ENCODE results near the gene RCN1. TPM values are rescaled to one million over a fixed set of nuclear protein-coding genes. Genes with fewer than 3 reads are reported as not detected.

The RCN1 gene
- total and polyA plus RNA-seq, 8 donors: 99.7 to 229 (median 192) TPM

GRCh38 chr11:32149748-32150147, 58.9 kb downstream of the RCN1 start:
- no peaks in the 10 kb centered on the region for H3K9me3 ChIP-seq
- no peak for DNase-seq
- H3K27ac ChIP-seq: no peak overlapping the region
- intact Hi-C loops (cut with DNase I): no loop called here
- no peaks in the 10 kb centered on the region for H3K27me3 ChIP-seq
- no peak overlapping the region for H3K4me3 ChIP-seq
- ATAC-seq: no peak
- H3K4me1 ChIP-seq: no peaks in the 10 kb centered on the region
- no peak for TF ChIP-seq CTCF (IDR thresholded peaks at IDR 0.05)
- H3K36me3 ChIP-seq: no peaks in the 10 kb centered on the region

- TF ChIP-seq CTCF (IDR thresholded peaks at IDR 0.05): no peak
- Histone ChIP-seq H3K27ac (no peak overlapping the region), H3K4me1 (no peaks in the 10 kb centered on the region), H3K9me3 (no peaks in the 10 kb centered on the region), H3K27me3 (no peaks in the 10 kb centered on the region), H3K36me3 (no peaks in the 10 kb centered on the region), H3K4me3 (no peak overlapping the region)
- DNase-seq (no peak), ATAC-seq (no peak)
- intact Hi-C loops (cut with DNase I): no loop called here
These were observed 60.2 kb downstream of the RCN1 start for GRCh38 chr11:32151027-32151426.

- no peak for ATAC-seq
These were observed 61.3 kb downstream of the RCN1 start for GRCh38 chr11:32152216-32152615.

GRCh38 chr11:32152821-32153220, 61.9 kb downstream of the RCN1 start:
- DNase-seq (no peak), ATAC-seq (no peak)
- H3K27me3 ChIP-seq: no peaks in the 10 kb centered on the region
- no peaks in the 10 kb centered on the region for H3K36me3 ChIP-seq
- intact Hi-C loops (cut with DNase I): no loop called here
- H3K27ac ChIP-seq: no peak overlapping the region
- no peak overlapping the region for H3K4me3 ChIP-seq
- no peaks in the 10 kb centered on the region for H3K4me1 ChIP-seq
- H3K9me3 ChIP-seq: no peaks in the 10 kb centered on the region
- TF ChIP-seq CTCF (IDR thresholded peaks at IDR 0.05): no peak

More at GRCh38 chr11:32152216-32152615, 61.3 kb downstream of the RCN1 start:
- intact Hi-C loops (cut with DNase I): no loop called here
- no peak overlapping the region for H3K4me3 ChIP-seq
- H3K4me1 ChIP-seq: no peaks in the 10 kb centered on the region
- TF ChIP-seq CTCF (IDR thresholded peaks at IDR 0.05): no peak
- no peaks in the 10 kb centered on the region for H3K27me3 ChIP-seq
- H3K27ac ChIP-seq: no peak overlapping the region
- no peaks in the 10 kb centered on the region for H3K9me3 ChIP-seq
- DNase-seq: no peak
- H3K36me3 ChIP-seq: no peaks in the 10 kb centered on the region

GRCh38 chr11:32153747-32154146, 62.9 kb downstream of the RCN1 start:
- Histone ChIP-seq H3K9me3 (no peaks in the 10 kb centered on the region), H3K27me3 (no peaks in the 10 kb centered on the region), H3K4me1 (no peaks in the 10 kb centered on the region), H3K4me3 (no peak overlapping the region), H3K27ac (no peak overlapping the region), H3K36me3 (no peaks in the 10 kb centered on the region)
- intact Hi-C loops (cut with DNase I): no loop called here
- ATAC-seq (no peak), DNase-seq (no peak)
- no peak for TF ChIP-seq CTCF (IDR thresholded peaks at IDR 0.05)

Data from left lung (tissue), 10 donors.